Breast epithelium (tissue), 3 donors: Measurements from ENCODE around the gene SNRPA1.

Experiments used
- POLR2A ChIP-seq: fragments of 450-650 bp; IDR thresholded peaks from one replicate; pipeline ENCODE4 v1.6.1; 2016; ENCODE audit warnings: antibody characterized with exemption, mild to moderate bottlenecking, moderate library complexity
- POLR2AphosphoS5 ChIP-seq, 3 donors: sonication (generic); formaldehyde crosslinking; IDR thresholded peaks; one replicate each; pipeline ENCODE4 v1.6.1; 2017; ENCODE audit warnings: antibody characterized with exemption in 3 of 3

DNA sequence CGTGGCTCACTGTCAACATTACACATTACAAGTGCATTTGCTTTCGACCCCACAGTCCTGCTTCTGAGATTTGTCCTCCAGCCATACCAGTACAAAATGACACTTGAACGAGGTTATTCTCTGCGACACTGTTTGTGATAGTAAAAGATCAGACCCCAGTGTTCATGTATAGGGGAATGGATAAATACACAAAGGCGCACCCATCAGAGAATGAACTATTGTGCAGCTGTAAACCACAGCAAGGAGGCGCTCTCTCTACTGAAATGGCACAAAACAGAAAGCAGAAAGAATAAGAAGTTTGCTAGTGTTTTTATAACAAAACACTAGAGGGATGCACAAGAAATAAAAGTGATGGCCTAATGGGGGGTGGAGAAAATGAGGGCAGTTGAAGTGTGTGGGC is 38.3 kb downstream of the SNRPA1 start:
- TF ChIP-seq POLR2AphosphoS5 (IDR thresholded peaks at IDR 0.05): no peak
- TF ChIP-seq POLR2A: no peak
